Lower leg skin (tissue), 4 donors: Measurements from ENCODE around the gene APBB2. TPM values are rescaled to one million over a fixed set of nuclear protein-coding genes. Genes with fewer than 3 reads are reported as not detected.

ENCODE experiments used
- DNase-seq, 2 donors: peaks; one replicate each; pipeline ENCODE4 v3.0.0-alpha.2; 2019; ENCODE audit warnings: low spot score in 2 of 2
- H3K4me3 ChIP-seq: fragments of 200-600 bp; sonication (generic); 2 replicates; pipeline ENCODE4 v1.5.1; 2017; ENCODE audit warnings: mild to moderate bottlenecking, low read depth; ENCODE audit not compliant: poor library complexity, severe bottlenecking
- POLR2A ChIP-seq, 2 donors: fragments of 450-650 bp; IDR thresholded peaks; one replicate each; pipeline ENCODE4 v1.6.1; 2016 to 2017; ENCODE audit warnings: antibody characterized with exemption in 2 of 2, mild to moderate bottlenecking in 1 of 2, moderate library complexity in 1 of 2
- WGBS, 2 donors: methylation state at CpG; one replicate each; pipeline ENCODE4 v1.1.5; 2018; 5-methylcytosine and 5-hydroxymethylcytosine counted together
- intact Hi-C: fragments of 100-400 bp; cut with DNase I; formaldehyde crosslinking; loops from one replicate; pipeline ENCODE4 v1.15.0; 2023; ENCODE audit warnings: low total_unique reads
- total RNA-seq, 4 donors: library from RNA; depleted of rRNA; stranded (reverse); fragments of >200 nt; gene quantifications; one replicate each; pipeline ENCODE4 v1.1.0, GENCODE V29; 2016
- TF ChIP-seq, protein P1 (sequence below), 3 donors: fragments of 450-650 bp; IDR thresholded peaks; one replicate each; pipeline ENCODE4 v1.5.1; 2016; ENCODE audit warnings: antibody characterized with exemption in 3 of 3, mild to moderate bottlenecking in 3 of 3, moderate library complexity in 2 of 3

The APBB2 gene
- total RNA-seq, 4 donors from 2014 or later, result 24.0 to 49.2 (median 43.3) TPM

DNA sequence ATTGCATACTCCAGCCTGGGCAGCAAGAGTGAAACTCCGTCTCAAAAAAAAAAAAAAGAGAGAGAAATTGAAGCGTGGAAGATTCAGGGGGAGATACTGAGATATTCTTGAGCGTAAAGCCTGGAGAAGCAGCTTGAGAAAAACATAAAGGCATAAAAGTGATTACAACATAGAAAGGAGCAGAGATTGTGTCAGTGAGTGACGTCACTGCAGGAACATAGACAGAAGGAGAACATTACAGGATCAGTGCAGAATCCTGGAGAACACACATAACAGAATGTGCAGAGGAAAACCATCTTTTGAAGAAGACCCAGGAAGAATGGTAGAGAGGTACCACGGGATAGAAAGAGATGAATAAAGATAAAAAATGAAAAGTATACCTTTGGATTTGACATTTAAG is 147.0 kb downstream of the APBB2 start:
- 89 to 93% methylated on average over 5 of the region's 5 CpGs for WGBS, 2 donors
- intact Hi-C loops, result no loop called here
- TF ChIP-seq, protein P1, sequence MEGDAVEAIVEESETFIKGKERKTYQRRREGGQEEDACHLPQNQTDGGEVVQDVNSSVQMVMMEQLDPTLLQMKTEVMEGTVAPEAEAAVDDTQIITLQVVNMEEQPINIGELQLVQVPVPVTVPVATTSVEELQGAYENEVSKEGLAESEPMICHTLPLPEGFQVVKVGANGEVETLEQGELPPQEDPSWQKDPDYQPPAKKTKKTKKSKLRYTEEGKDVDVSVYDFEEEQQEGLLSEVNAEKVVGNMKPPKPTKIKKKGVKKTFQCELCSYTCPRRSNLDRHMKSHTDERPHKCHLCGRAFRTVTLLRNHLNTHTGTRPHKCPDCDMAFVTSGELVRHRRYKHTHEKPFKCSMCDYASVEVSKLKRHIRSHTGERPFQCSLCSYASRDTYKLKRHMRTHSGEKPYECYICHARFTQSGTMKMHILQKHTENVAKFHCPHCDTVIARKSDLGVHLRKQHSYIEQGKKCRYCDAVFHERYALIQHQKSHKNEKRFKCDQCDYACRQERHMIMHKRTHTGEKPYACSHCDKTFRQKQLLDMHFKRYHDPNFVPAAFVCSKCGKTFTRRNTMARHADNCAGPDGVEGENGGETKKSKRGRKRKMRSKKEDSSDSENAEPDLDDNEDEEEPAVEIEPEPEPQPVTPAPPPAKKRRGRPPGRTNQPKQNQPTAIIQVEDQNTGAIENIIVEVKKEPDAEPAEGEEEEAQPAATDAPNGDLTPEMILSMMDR (IDR thresholded peaks at IDR 0.05), result no peak
- no peak for TF ChIP-seq POLR2A (IDR thresholded peaks at IDR 0.05)
- H3K4me3 ChIP-seq, result no peak overlapping the region
- DNase-seq, result no peak

DNA sequence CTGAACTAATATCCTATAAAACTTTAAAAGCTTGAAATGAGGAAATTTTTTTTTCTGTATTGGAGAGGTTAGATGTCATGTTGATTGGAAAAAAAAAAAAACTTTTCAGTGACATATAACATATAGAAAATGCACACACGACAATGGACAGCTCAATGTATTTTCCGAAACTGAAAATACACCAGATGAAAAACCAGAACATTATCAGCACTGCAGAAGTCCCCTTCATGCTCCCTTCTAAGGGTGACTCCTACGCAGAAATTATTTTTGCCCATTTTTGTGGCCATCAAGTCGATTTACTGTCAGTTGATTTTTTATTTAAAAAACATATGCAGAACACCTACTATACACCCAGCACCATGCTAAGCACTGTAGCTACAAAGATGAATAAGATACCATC is 148.3 kb downstream of the APBB2 start:
- DNase-seq, result no peak
- H3K4me3 ChIP-seq, result no peak overlapping the region
- intact Hi-C loops, result no loop called here
- WGBS, 2 donors, result 89 to 92% methylated on average over 4 of the region's 4 CpGs
- no peak for TF ChIP-seq POLR2A (IDR thresholded peaks at IDR 0.05)
- TF ChIP-seq, protein P1 (IDR thresholded peaks at IDR 0.05), result no peak

DNA sequence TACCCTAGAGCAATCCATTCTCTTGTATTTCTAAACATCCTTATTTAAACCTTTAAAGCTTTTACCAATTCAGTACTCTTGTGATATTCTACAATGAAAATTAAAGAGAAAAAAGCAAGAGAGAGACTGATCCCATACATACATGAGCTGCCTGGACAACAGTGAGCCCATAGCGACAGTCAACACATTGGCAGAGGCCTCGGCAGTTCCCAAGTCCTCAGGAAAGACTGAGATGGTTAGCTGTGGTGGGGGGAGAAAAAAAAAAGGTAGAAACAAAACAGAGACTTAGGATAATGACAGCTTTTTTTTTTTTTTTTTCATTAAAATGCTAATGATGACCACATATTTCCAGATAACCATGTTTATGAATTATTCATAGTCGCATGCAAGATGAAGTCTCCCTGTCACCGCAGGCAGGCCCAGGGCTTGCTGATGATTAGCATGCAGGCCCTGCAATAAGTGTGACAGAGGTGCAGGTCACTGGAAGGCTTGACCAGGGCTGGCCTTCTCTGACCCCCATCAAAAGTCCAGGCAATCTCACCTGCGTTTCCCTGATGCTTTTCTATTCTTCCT is 148.8 kb downstream of the APBB2 start:
- intact Hi-C loops, result no loop called here
- TF ChIP-seq POLR2A (IDR thresholded peaks at IDR 0.05), result no peak
- TF ChIP-seq, protein P1 (IDR thresholded peaks at IDR 0.05), result no peak
- no peak for DNase-seq
- no peak overlapping the region for H3K4me3 ChIP-seq
- WGBS, 2 donors, result 95% methylated on average over 5 of the region's 5 CpGs

DNA sequence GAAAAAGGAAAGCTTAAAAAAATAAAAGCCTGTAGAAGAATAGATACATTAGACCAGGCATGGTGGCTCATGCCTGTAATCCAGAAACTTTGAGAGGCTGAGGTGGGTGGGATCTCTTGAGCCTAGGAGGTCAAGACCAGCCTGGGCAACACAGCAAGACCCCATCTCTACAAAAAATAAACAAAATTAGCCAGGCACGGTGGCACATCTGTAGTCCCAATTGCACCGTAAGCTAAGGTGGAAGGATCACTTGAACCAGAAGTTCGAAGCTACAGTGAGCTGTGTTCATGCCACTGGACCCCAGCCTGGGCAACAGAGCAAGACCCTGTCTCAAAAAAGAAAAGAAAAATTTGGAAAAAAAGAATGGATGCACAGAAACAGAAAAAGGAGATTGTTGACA is 149.4 kb downstream of the APBB2 start:
- WGBS, 2 donors, result 92 to 96% methylated on average over 3 of the region's 3 CpGs
- TF ChIP-seq, protein P1 (IDR thresholded peaks at IDR 0.05), result no peak
- no peak for TF ChIP-seq POLR2A (IDR thresholded peaks at IDR 0.05)
- no peak overlapping the region for H3K4me3 ChIP-seq
- intact Hi-C loops, result no loop called here
- no peak for DNase-seq

- H3K4me3 ChIP-seq, result no peak overlapping the region
- intact Hi-C loops, result no loop called here
These were observed 152.7 kb downstream of the APBB2 start for GRCh38 chr4:41061482-41062185.

More at GRCh38 chr4:41061482-41062185, 152.7 kb downstream of the APBB2 start:
- WGBS, 2 donors, result 74 to 79% methylated on average over 5 of the region's 5 CpGs
- no peak for DNase-seq
- TF ChIP-seq, protein P1 (IDR thresholded peaks at IDR 0.05), result no peak
- TF ChIP-seq POLR2A (IDR thresholded peaks at IDR 0.05), result no peak
